Measurements from ENCODE around the gene TRERF1. TPM values are rescaled to one million over a fixed set of nuclear protein-coding genes. Genes with fewer than 3 reads are reported as not detected.
"Not testable (repeated sequence)": the region's sequence is repeated elsewhere in the genome, so short reads cannot be mapped to it uniquely, and the experiment has no call there.

The TRERF1 gene
- total RNA-seq, 1 experiment from 2014 or later: 0.39 TPM

DNA sequence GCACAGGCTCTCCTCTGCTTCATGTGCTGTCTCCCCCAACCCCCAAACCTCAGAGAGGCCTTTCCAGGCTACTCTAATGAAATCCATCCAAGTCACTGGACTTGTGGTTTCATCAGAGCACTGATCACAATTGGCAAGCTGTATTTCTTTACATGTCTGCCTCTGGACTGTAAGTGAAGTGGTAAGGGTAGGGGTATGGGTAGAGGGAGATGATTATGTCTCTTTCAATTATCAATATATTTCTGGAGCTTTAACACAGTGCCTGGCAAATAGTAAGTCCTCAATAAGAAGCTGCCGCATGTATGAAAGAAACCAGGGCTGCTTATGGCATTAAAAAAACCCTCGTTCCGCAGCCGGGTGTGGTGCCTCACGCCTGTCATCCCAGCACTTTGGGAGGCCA lies 5.4 kb downstream of the TRERF1 start:
- Histone ChIP-seq H3K4me3 (ENCODE audit: low read depth, low read length) (no peak overlapping the region), H3K9me3 (no peaks in the 10 kb centered on the region), H3K27me3 (replicated peaks; ENCODE audit: control insufficient read depth, insufficient read depth, low read length) (no peaks in the 10 kb centered on the region), H3K36me3 (ENCODE audit: control insufficient read depth, insufficient read depth, low read length) (no peaks in the 10 kb centered on the region), H3K4me1 (no peaks in the 10 kb centered on the region)
- no peaks in the 10 kb centered on the region for H3K9me3 Mint-ChIP-seq (ENCODE audit: unreplicated experiment)
- TF ChIP-seq, protein P1, sequence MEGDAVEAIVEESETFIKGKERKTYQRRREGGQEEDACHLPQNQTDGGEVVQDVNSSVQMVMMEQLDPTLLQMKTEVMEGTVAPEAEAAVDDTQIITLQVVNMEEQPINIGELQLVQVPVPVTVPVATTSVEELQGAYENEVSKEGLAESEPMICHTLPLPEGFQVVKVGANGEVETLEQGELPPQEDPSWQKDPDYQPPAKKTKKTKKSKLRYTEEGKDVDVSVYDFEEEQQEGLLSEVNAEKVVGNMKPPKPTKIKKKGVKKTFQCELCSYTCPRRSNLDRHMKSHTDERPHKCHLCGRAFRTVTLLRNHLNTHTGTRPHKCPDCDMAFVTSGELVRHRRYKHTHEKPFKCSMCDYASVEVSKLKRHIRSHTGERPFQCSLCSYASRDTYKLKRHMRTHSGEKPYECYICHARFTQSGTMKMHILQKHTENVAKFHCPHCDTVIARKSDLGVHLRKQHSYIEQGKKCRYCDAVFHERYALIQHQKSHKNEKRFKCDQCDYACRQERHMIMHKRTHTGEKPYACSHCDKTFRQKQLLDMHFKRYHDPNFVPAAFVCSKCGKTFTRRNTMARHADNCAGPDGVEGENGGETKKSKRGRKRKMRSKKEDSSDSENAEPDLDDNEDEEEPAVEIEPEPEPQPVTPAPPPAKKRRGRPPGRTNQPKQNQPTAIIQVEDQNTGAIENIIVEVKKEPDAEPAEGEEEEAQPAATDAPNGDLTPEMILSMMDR (IDR thresholded peaks at IDR 0.05; ENCODE audit: insufficient read depth in 1 of 2, low read depth in 1 of 2, low read length in 1 of 2, severe bottlenecking in 1 of 2, unreplicated experiment in 1 of 2): no peak
- POLR2A ChIA-PET: no interaction called here
- H3K36me3 Mint-ChIP-seq (ENCODE audit: insufficient read depth, unreplicated experiment): no peaks in the 10 kb centered on the region
- H3K4me3 Mint-ChIP-seq (ENCODE audit: unreplicated experiment): no peak overlapping the region
- peaks cover 2% of the 10 kb centered on the region for H3K4me1 Mint-ChIP-seq (ENCODE audit: low read depth, unreplicated experiment)
- DNase-seq: no peak
- CTCF ChIA-PET: no interaction called here
- BruUV-seq (replicated peaks): no TSS peak
- peaks cover 8% of the 10 kb centered on the region for H3K27me3 Mint-ChIP-seq (ENCODE audit: insufficient read depth, unreplicated experiment)
- intact Hi-C loops (cut with micrococcal nuclease; ENCODE audit: unreplicated experiment): no loop called here
- H3K27ac Mint-ChIP-seq (ENCODE audit: unreplicated experiment): no peak overlapping the region

DNA sequence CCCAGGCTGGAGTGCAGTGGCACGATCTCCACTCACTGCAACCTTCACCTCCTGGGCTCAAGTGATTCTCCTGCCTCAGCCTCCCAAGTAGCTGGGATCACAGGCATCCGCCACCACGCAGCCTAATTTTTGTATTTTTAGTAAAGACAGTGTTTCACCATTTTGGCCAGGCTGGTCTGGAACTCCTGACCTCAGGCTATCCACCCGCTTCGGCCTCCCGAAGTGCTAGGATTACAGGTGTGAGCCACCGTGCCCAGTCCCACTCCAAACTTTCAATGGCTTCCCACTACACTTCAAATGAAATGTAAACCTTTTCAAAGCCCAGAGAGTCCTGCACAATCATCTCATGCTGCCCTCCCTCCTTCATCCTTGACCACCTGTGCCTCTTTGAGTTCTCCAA lies 5.8 kb downstream of the TRERF1 start:
- H3K9me3 Mint-ChIP-seq (ENCODE audit: unreplicated experiment); H3K4me3 ChIP-seq (ENCODE audit: low read depth, low read length); H3K4me1 Mint-ChIP-seq (ENCODE audit: low read depth, unreplicated experiment); H3K9me3 ChIP-seq; H3K4me1 ChIP-seq; DNase-seq; H3K27ac Mint-ChIP-seq (ENCODE audit: unreplicated experiment); intact Hi-C loops (cut with micrococcal nuclease; ENCODE audit: unreplicated experiment); H3K36me3 Mint-ChIP-seq (ENCODE audit: insufficient read depth, unreplicated experiment); H3K36me3 ChIP-seq (ENCODE audit: control insufficient read depth, insufficient read depth, low read length); CTCF ChIA-PET; POLR2A ChIA-PET; BruUV-seq (replicated peaks); H3K27me3 Mint-ChIP-seq (ENCODE audit: insufficient read depth, unreplicated experiment); H3K27me3 ChIP-seq (replicated peaks; ENCODE audit: control insufficient read depth, insufficient read depth, low read length); H3K4me3 Mint-ChIP-seq (ENCODE audit: unreplicated experiment): not testable (repeated sequence)

DNA sequence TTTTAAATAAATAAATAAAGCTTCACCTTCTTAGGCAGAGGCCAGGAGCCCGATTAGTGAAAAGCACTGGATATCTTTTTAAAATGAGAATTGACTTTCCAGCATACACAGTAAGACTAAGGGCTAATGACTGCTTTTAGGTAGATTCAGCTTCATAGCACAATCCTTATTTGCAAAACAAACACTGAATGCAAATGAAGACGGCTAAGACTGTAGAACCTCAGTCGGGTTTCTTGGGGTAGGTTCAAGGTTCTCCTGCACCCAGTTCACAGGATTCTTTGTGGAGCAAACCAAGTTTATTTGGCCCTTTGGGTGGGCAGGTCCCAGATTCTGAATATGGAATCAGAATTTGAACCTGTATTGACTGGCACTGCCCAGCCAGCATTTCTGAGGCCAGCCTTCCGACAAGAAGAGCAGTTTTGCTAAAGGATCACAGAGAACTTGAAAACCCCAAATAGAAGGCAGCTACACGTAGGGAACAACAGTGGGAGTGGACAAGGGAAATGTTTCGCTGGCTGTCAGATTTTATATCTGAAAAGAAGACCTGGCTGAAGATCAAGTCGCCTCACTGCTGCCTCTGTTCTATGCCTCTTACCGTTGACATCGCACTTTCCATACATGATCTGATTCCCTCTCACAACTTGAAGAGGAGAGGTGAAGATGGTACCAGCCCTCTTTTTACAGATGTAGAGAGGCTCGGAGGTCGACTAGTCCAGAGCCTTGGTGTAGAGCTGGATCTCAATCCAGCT lies 8.2 kb downstream of the TRERF1 start:
- Histone ChIP-seq H3K27me3 (replicated peaks; ENCODE audit: control insufficient read depth, insufficient read depth, low read length) (no peaks in the 10 kb centered on the region), H3K4me1 (no peaks in the 10 kb centered on the region), H3K36me3 (ENCODE audit: control insufficient read depth, insufficient read depth, low read length) (no peaks in the 10 kb centered on the region), H3K4me3 (ENCODE audit: low read depth, low read length) (no peak overlapping the region), H3K9me3 (no peaks in the 10 kb centered on the region)
- Mint-ChIP-seq H3K27ac (ENCODE audit: unreplicated experiment) (no peak overlapping the region), H3K9me3 (ENCODE audit: unreplicated experiment) (no peaks in the 10 kb centered on the region), H3K36me3 (ENCODE audit: insufficient read depth, unreplicated experiment) (no peaks in the 10 kb centered on the region), H3K4me3 (ENCODE audit: unreplicated experiment) (no peak overlapping the region), H3K4me1 (ENCODE audit: low read depth, unreplicated experiment) (no peaks in the 10 kb centered on the region), H3K27me3 (ENCODE audit: insufficient read depth, unreplicated experiment) (peaks cover 8% of the 10 kb centered on the region)
- POLR2A ChIA-PET: no interaction called here
- CTCF ChIA-PET: no interaction called here
- intact Hi-C loops (cut with micrococcal nuclease; ENCODE audit: unreplicated experiment): no loop called here
- TF ChIP-seq, protein P1 (IDR thresholded peaks at IDR 0.05; ENCODE audit: insufficient read depth in 1 of 2, low read depth in 1 of 2, low read length in 1 of 2, severe bottlenecking in 1 of 2, unreplicated experiment in 1 of 2): no peak
- BruUV-seq (replicated peaks): no TSS peak
- no peak for DNase-seq

DNA sequence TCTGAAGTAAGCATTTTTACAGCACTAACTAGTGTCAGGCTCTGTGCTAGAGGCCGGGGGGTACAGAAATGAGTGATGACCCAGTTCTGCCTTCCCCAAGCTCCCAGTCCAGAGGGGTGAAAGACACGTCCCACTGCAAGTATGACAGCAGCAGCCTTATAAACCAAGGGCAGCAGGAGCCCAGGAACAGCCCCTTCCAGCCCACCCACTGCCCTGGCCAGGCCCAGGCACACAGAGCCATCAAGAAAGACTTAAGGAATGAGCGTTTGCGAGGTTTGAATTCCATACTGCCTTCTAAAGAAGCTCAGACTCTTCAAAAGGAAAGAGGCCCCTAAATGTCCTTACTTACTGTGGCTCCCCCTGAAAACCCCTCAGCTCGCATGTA lies 10.0 kb downstream of the TRERF1 start:
- POLR2A ChIA-PET: no interaction called here
- TF ChIP-seq, protein P1 (IDR thresholded peaks at IDR 0.05; ENCODE audit: insufficient read depth in 1 of 2, low read depth in 1 of 2, low read length in 1 of 2, severe bottlenecking in 1 of 2, unreplicated experiment in 1 of 2): no peak
- Mint-ChIP-seq H3K36me3 (ENCODE audit: insufficient read depth, unreplicated experiment) (no peaks in the 10 kb centered on the region), H3K27ac (ENCODE audit: unreplicated experiment) (no peak overlapping the region), H3K9me3 (ENCODE audit: unreplicated experiment) (no peaks in the 10 kb centered on the region), H3K4me1 (ENCODE audit: low read depth, unreplicated experiment) (no peaks in the 10 kb centered on the region), H3K4me3 (ENCODE audit: unreplicated experiment) (no peak overlapping the region), H3K27me3 (ENCODE audit: insufficient read depth, unreplicated experiment) (peaks cover 5% of the 10 kb centered on the region)
- DNase-seq: no peak
- no peaks in the 10 kb centered on the region for H3K27me3 ChIP-seq (replicated peaks; ENCODE audit: control insufficient read depth, insufficient read depth, low read length)
- BruUV-seq (replicated peaks): no TSS peak
- H3K9me3 ChIP-seq: no peaks in the 10 kb centered on the region
- intact Hi-C loops (cut with micrococcal nuclease; ENCODE audit: unreplicated experiment): no loop called here
- CTCF ChIA-PET: no interaction called here
- H3K36me3 ChIP-seq (ENCODE audit: control insufficient read depth, insufficient read depth, low read length): no peaks in the 10 kb centered on the region
- H3K4me3 ChIP-seq (ENCODE audit: low read depth, low read length): no peak overlapping the region
- no peaks in the 10 kb centered on the region for H3K4me1 ChIP-seq

Measured in Caco-2 (cell line).